ENCODE measurements around the gene PDCD2L.
"Not testable (repeated sequence)": the region's sequence is repeated elsewhere in the genome, so short reads cannot be mapped to it uniquely, and the experiment has no call there.

The PDCD2L gene

GRCh38 chr19:34411216-34411615 lies 7.0 kb downstream of the PDCD2L start:
- DNase-seq (ENCODE audit: low read depth in 2 of 2): no peak

- DNase-seq (ENCODE audit: low read depth in 2 of 2): no peak
Observed at GRCh38 chr19:34416021-34416545, 11.9 kb downstream of the PDCD2L start.

GRCh38 chr19:34418300-34418699 lies 14.1 kb downstream of the PDCD2L start:
- no peak for DNase-seq (ENCODE audit: low read depth in 2 of 2)

- DNase-seq (ENCODE audit: low read depth in 2 of 2): no peak
Observed at GRCh38 chr19:34426096-34426661, 22.0 kb downstream of the PDCD2L start.

GRCh38 chr19:34428549-34429285 lies 24.5 kb downstream of the PDCD2L start:
- DNase-seq (ENCODE audit: low read depth in 2 of 2): peak in 1 of 2 experiments; percentile 8

GRCh38 chr19:34429553-34429952 lies 25.4 kb downstream of the PDCD2L start:
- DNase-seq (ENCODE audit: low read depth in 2 of 2): no peak

- DNase-seq (ENCODE audit: low read depth in 2 of 2): no peak
Observed at GRCh38 chr19:34430738-34431625, 26.8 kb downstream of the PDCD2L start.

- no peak for DNase-seq (ENCODE audit: low read depth in 2 of 2)
Observed at GRCh38 chr19:34431681-34432402, 27.6 kb downstream of the PDCD2L start.

- no peak for DNase-seq (ENCODE audit: low read depth in 2 of 2)
Observed at GRCh38 chr19:34432797-34433196, 28.6 kb downstream of the PDCD2L start.

GRCh38 chr19:34436716-34437115 lies 32.5 kb downstream of the PDCD2L start:
- DNase-seq (ENCODE audit: low read depth in 2 of 2): no peak

GRCh38 chr19:34448191-34448590 lies 44.0 kb downstream of the PDCD2L start:
- no peak for DNase-seq (ENCODE audit: low read depth in 2 of 2)

- DNase-seq (ENCODE audit: low read depth in 2 of 2): no peak
Observed at GRCh38 chr19:34452723-34453122, 48.5 kb downstream of the PDCD2L start.

- DNase-seq (ENCODE audit: low read depth in 2 of 2): no peak
Observed at GRCh38 chr19:34454091-34454490, 49.9 kb downstream of the PDCD2L start.

GRCh38 chr19:34454685-34455084 lies 50.5 kb downstream of the PDCD2L start:
- no peak for DNase-seq (ENCODE audit: low read depth in 2 of 2)

- not testable (repeated sequence) for DNase-seq (ENCODE audit: low read depth in 2 of 2)
Observed at GRCh38 chr19:34455783-34456480, 51.7 kb downstream of the PDCD2L start.

GRCh38 chr19:34457446-34457845 lies 53.2 kb downstream of the PDCD2L start:
- DNase-seq (ENCODE audit: low read depth in 2 of 2): no peak

GRCh38 chr19:34458677-34459076 lies 54.5 kb downstream of the PDCD2L start:
- no peak for DNase-seq (ENCODE audit: low read depth in 2 of 2)

GRCh38 chr19:34459614-34460013 lies 55.4 kb downstream of the PDCD2L start:
- no peak for DNase-seq (ENCODE audit: low read depth in 2 of 2)

- DNase-seq (ENCODE audit: low read depth in 2 of 2): no peak
Observed at GRCh38 chr19:34461375-34462100, 57.3 kb downstream of the PDCD2L start.

- DNase-seq (ENCODE audit: low read depth in 2 of 2): not testable (repeated sequence)
Observed at GRCh38 chr19:34464785-34465184, 60.6 kb downstream of the PDCD2L start.
